Stomach (tissue), 9 donors: ENCODE results near the gene SEPTIN10. TPM values are rescaled to one million over a fixed set of nuclear protein-coding genes. Genes with fewer than 3 reads are reported as not detected.

Experiments
- DNase-seq, 2 donors: peaks; one replicate each; pipeline versions ENCODE4 v3.0.0 to v3.0.0-alpha.2; 2013 to 2019
- H3K27ac ChIP-seq, 5 donors: fragments of 200-600 bp in 4 of 5; sonication (generic) in 4 of 5; one replicate each; pipeline ENCODE4 v1.5.1; 2013 to 2019; ENCODE audit warnings: mild to moderate bottlenecking in 1 of 5, moderate library complexity in 1 of 5
- H3K27me3 ChIP-seq, 3 donors: fragments of 200-600 bp; sonication (generic); one replicate each; pipeline ENCODE4 v1.5.1; 2017 to 2019; ENCODE audit warnings: mixed run types in 1 of 3
- H3K36me3 ChIP-seq, 4 donors: fragments of 200-600 bp; sonication (generic); 1 replicate in 3 of 4; 2 replicates in 1 of 4; pipeline ENCODE4 v1.5.1; 2016 to 2019
- H3K4me1 ChIP-seq, 4 donors: fragments of 200-600 bp; sonication (generic); one replicate each; pipeline ENCODE4 v1.5.1; 2016 to 2019
- H3K4me3 ChIP-seq, 4 donors: fragments of 200-600 bp; sonication (generic) in 3 of 4; one replicate each; pipeline ENCODE4 v1.5.1; 2016 to 2019; ENCODE audit warnings: mild to moderate bottlenecking in 1 of 4
- H3K9me3 ChIP-seq, 4 donors: fragments of 200-600 bp; sonication (generic); one replicate each; pipeline ENCODE4 v1.5.1; 2016 to 2019
- EP300 ChIP-seq: sonication (generic); formaldehyde crosslinking; IDR thresholded peaks from one replicate; pipeline ENCODE4 v1.6.1; 2017; ENCODE audit warnings: antibody characterized with exemption
- POLR2A ChIP-seq, 4 donors: fragments of 450-650 bp; IDR thresholded peaks; one replicate each; pipeline ENCODE4 v1.6.1; 2016; ENCODE audit warnings: antibody characterized with exemption in 4 of 4, control low read depth in 2 of 4, mild to moderate bottlenecking in 1 of 4, moderate library complexity in 1 of 4
- POLR2AphosphoS5 ChIP-seq, 3 donors: sonication (generic); formaldehyde crosslinking; IDR thresholded peaks; one replicate each; pipeline ENCODE4 v1.6.1; 2016; ENCODE audit warnings: antibody characterized with exemption in 3 of 3
- WGBS, 5 donors: extraction: QIAGEN DNeasy Blood & Tissue Kit in 3 of 5; methylation state at CpG; one replicate each; pipeline versions ENCODE4 v1.1.5 to v1.1.7; 2013 to 2018; 5-methylcytosine and 5-hydroxymethylcytosine counted together
- intact Hi-C: fragments of 100-400 bp; cut with DNase I; formaldehyde crosslinking; loops from one replicate; pipeline ENCODE4 v1.15.1; 2023; ENCODE audit warnings: low total_unique reads
- polyA plus RNA-seq, 3 donors: library from polyadenylated mRNA; stranded (reverse); fragments of 200-250 nt; gene quantifications; one replicate each; pipeline ENCODE4 v1.2.3, GENCODE V29; 2013
- total RNA-seq, 5 donors: library from RNA; depleted of rRNA; stranded (reverse); fragments of >200 nt; gene quantifications; one replicate each; pipeline versions ENCODE4 v1.1.0 to v1.2.3, GENCODE V29; 2014 to 2016
- TF ChIP-seq, protein P1 (sequence below), 7 experiments: fragments of 450-650 bp in 4 of 7; fragments of 200-600 bp in 3 of 7; sonication (generic) in 3 of 7; IDR thresholded peaks; one replicate each; pipeline ENCODE4 v1.5.1; 2016 to 2019; ENCODE audit warnings: antibody characterized with exemption in 7 of 7, control low read depth in 2 of 7, mild to moderate bottlenecking in 1 of 7
- donor health status: healthy with polysubstance abuse.
- donor health status: Bipolar disorder and iron deficiency.
- donor health status: healthy.

The SEPTIN10 gene
- total and polyA plus RNA-seq, 8 donors = 24.9 to 101 (median 45.9) TPM

DNA sequence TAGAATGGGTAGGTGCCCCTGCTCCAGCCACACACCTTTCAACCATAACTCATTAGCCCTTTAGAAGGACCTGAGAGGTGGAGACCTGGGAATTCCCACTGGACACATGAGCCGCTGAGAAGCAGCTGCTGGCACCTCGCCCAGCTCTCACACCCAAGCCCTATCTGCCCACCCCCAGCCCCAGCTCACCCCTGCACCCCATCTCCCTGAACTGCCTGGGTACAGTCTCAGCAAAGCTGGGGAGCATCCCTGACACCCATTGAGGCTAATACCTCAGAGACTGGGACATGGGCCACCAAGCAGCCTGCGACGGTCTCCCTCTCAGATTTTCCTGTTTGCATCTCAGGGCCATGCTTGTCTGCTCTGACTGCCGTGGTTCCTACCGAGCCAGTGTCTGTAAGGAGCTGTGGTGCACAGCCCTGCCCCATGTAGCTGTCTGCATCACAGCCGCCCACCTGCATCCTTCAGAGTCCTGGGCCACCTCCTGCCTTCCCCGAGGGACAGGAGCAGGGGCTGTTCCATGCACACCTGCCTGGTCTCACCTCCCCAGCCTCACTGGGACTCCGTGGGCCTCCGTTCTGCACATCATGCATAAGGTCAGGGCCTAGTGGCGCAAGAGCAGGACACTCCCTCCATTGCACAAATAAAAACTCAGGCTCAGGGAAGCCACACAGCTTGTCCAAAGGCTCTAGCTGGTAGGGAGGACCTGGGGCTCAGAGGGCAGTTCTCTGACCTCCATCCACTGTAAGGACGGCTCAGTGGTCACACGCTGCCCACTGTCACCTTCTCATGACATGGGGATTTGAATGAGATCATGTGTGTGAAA, 90.0 kb downstream of the SEPTIN10 start:
- H3K27me3 ChIP-seq = peaks cover 0 to 4% (median 0%) of the 10 kb centered on the region in 3 donors

DNA sequence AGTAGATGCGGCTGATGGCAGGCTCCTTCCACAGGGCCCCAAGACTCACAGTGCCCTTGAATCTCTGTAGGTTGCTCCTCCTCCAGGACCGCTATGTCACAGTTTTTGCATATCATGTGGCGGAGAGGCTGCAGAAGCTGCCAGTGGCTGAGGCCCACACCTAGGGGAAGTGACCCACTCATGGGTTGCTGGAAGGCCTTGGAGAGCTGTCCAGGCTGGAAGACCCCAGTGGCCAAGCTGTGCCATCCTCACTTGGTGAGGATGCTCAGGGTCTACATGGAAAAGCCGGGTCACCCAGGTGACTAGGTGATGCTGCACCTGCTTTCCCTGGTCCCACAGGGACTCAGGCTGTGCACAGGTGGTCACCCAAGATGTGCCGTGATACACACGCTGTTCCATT, 90.6 kb downstream of the SEPTIN10 start:
- 77 to 79% (median 77%) methylated on average over 6 of the region's 6 CpGs for WGBS, 5 donors
- no peak for DNase-seq
- intact Hi-C loops = no loop called here
- no peak overlapping the region for H3K4me3 ChIP-seq
- peaks cover 0 to 4% (median 0%) of the 10 kb centered on the region in 3 donors for H3K27me3 ChIP-seq
- H3K9me3 ChIP-seq = no peaks in the 10 kb centered on the region
- no peaks in the 10 kb centered on the region for H3K36me3 ChIP-seq
- TF ChIP-seq POLR2A (IDR thresholded peaks at IDR 0.05) = no peak
- no peak for TF ChIP-seq EP300
- no peak for TF ChIP-seq POLR2AphosphoS5 (IDR thresholded peaks at IDR 0.05)
- TF ChIP-seq, protein P1, sequence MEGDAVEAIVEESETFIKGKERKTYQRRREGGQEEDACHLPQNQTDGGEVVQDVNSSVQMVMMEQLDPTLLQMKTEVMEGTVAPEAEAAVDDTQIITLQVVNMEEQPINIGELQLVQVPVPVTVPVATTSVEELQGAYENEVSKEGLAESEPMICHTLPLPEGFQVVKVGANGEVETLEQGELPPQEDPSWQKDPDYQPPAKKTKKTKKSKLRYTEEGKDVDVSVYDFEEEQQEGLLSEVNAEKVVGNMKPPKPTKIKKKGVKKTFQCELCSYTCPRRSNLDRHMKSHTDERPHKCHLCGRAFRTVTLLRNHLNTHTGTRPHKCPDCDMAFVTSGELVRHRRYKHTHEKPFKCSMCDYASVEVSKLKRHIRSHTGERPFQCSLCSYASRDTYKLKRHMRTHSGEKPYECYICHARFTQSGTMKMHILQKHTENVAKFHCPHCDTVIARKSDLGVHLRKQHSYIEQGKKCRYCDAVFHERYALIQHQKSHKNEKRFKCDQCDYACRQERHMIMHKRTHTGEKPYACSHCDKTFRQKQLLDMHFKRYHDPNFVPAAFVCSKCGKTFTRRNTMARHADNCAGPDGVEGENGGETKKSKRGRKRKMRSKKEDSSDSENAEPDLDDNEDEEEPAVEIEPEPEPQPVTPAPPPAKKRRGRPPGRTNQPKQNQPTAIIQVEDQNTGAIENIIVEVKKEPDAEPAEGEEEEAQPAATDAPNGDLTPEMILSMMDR (IDR thresholded peaks at IDR 0.05) = no peak
- no peak overlapping the region for H3K27ac ChIP-seq
- no peaks in the 10 kb centered on the region for H3K4me1 ChIP-seq

More for the DNA sequence above, 90.0 kb downstream of the SEPTIN10 start:
- Histone ChIP-seq H3K27ac (no peak overlapping the region), H3K4me3 (no peak overlapping the region), H3K4me1 (no peaks in the 10 kb centered on the region), H3K9me3 (no peaks in the 10 kb centered on the region), H3K36me3 (no peaks in the 10 kb centered on the region)
- TF ChIP-seq POLR2AphosphoS5 (IDR thresholded peaks at IDR 0.05) (no peak), POLR2A (IDR thresholded peaks at IDR 0.05) (no peak), EP300 (no peak)
- TF ChIP-seq, protein P1 (IDR thresholded peaks at IDR 0.05) = no peak
- 63 to 83% (median 72%) methylated on average over 10 to 13 of the region's 13 CpGs for WGBS, 5 donors
- intact Hi-C loops = no loop called here
- DNase-seq = no peak

DNA sequence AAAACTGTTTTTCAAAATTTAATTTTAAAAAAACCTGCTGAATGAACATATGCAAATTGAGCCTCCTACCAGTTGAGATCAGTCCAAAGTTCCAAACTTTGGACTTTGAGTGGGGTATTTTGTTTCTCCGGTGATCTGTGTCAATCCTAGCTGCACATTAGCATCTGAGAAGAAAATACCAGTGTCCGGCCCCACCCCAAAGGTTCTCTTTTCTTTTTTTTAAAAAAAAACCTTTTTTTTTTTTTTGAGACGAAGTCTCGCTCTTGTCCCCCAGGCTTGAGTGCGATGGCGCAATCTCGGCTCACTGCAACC, 91.7 kb downstream of the SEPTIN10 start:
- no peaks in the 10 kb centered on the region for H3K9me3 ChIP-seq
- 79 to 88% (median 87%) methylated on average over 7 of the region's 7 CpGs for WGBS, 5 donors
- H3K4me1 ChIP-seq = no peaks in the 10 kb centered on the region
- no peaks in the 10 kb centered on the region for H3K27me3 ChIP-seq
- no peaks in the 10 kb centered on the region for H3K36me3 ChIP-seq
- TF ChIP-seq POLR2A (IDR thresholded peaks at IDR 0.05) = no peak
- no peak for TF ChIP-seq EP300
- no peak for TF ChIP-seq POLR2AphosphoS5 (IDR thresholded peaks at IDR 0.05)
- TF ChIP-seq, protein P1 (IDR thresholded peaks at IDR 0.05) = no peak
- intact Hi-C loops = no loop called here
- H3K4me3 ChIP-seq = no peak overlapping the region
- H3K27ac ChIP-seq = no peak overlapping the region
- no peak for DNase-seq

DNA sequence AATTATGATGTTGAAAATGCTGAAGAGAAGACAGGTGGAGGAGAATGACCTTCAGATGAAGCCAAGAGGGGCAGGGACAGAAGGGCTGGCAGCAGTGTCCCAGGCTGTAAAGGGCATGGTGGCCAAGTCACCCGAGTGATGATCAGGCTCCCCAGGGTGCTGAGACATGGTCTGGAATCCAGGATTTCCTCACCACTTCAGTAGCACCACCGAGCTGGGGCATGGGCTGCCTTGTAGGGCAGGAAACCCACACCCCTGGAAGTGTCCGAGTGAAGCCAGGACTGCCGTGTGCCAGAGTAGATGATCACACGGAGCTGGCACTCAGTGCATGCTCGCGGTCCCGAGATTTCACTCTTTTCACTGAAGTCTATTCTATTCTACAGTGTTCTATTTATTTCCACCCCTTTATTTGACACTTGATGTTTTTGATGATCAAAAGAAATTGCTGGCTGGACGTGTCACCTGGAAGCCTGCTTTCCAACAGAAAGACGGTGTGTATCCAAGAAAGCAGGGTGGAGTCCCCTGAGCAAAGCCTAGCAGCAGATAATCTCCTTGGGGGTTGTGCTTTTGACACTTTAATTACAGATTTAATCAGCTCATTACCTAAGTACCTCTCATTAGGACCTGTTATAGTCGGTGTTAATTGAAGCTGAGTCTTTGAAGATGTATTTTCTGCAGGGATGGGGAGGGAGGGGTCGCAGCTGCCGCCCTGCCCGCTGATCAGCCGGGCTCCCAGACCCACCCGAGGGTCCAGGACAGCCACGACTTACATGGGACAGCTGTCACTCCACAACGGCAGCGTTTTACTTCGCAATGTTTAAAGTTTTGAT, 92.3 kb downstream of the SEPTIN10 start:
- no peaks in the 10 kb centered on the region for H3K9me3 ChIP-seq
- H3K27me3 ChIP-seq = no peaks in the 10 kb centered on the region
- TF ChIP-seq POLR2A (IDR thresholded peaks at IDR 0.05) (no peak), POLR2AphosphoS5 (IDR thresholded peaks at IDR 0.05) (no peak), EP300 (no peak)
- TF ChIP-seq, protein P1 (IDR thresholded peaks at IDR 0.05) = no peak
- no peaks in the 10 kb centered on the region for H3K4me1 ChIP-seq
- no peak for DNase-seq
- no peak overlapping the region for H3K4me3 ChIP-seq
- WGBS, 5 donors = 41 to 61% (median 54%) methylated on average over 20 of the region's 20 CpGs
- intact Hi-C loops = no loop called here
- no peaks in the 10 kb centered on the region for H3K36me3 ChIP-seq
- H3K27ac ChIP-seq = no peak overlapping the region
